Measurements from ENCODE around the gene XPNPEP1.

The XPNPEP1 gene

DNA sequence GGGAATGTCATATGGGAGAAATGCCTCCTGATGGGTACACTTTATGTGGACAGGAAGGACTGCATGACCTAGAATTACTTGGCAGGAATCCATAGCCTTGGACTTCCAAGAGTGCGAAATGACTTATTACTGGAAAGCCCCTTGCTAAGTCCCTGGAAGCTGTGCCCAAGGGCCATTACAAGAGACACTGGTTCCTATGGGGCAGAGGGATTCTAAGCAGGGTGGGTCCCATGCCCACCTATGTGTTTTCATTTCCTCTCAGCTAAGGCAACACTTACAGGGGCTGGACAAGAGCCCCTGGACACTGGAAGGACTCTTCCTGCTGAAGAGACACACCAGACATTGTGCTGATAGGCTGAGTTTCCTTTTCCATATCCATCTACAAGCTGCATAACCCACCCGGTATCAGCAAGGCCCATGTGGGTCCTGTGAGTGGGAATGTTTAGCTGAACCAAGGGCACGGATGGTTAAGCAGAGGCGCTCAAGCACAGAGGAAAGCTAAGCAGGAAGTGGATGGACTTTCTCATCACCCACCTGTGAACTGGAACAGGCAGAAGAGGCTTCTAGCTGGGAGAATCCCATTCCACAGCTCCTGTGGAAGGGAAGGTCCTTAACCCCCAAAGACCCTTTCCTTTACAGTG lies 56.2 kb downstream of the XPNPEP1 start:
- CTCF ChIA-PET: interaction anchor here (1.1 kb wide), 1 partner anchor 14 kb away, joined by 6 read pairs; no protein-coding TSS in a partner anchor
- POLR2A ChIA-PET: no interaction called here
- TF ChIP-seq, protein P1, sequence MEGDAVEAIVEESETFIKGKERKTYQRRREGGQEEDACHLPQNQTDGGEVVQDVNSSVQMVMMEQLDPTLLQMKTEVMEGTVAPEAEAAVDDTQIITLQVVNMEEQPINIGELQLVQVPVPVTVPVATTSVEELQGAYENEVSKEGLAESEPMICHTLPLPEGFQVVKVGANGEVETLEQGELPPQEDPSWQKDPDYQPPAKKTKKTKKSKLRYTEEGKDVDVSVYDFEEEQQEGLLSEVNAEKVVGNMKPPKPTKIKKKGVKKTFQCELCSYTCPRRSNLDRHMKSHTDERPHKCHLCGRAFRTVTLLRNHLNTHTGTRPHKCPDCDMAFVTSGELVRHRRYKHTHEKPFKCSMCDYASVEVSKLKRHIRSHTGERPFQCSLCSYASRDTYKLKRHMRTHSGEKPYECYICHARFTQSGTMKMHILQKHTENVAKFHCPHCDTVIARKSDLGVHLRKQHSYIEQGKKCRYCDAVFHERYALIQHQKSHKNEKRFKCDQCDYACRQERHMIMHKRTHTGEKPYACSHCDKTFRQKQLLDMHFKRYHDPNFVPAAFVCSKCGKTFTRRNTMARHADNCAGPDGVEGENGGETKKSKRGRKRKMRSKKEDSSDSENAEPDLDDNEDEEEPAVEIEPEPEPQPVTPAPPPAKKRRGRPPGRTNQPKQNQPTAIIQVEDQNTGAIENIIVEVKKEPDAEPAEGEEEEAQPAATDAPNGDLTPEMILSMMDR (IDR thresholded peaks at IDR 0.05; ENCODE audit: insufficient read depth, low read length, missing control alignments): no peak
- H3K4me3 ChIP-seq (ENCODE audit: low read depth, low read length): no peak overlapping the region
- no peak for DNase-seq (ENCODE audit: low read depth, low spot score)

- ChIA-PET POLR2A (no interaction called here), CTCF (interaction anchor here (1.1 to 4.5 kb wide), 4 partner anchors 13 to 17 kb away, joined by 3 to 19 read pairs (median 6); no protein-coding TSS in a partner anchor)
- DNase-seq (ENCODE audit: low read depth, low spot score): no peak
- H3K4me3 ChIP-seq (ENCODE audit: low read depth, low read length): no peak overlapping the region
- TF ChIP-seq, protein P1 (IDR thresholded peaks at IDR 0.05; ENCODE audit: insufficient read depth, low read length, missing control alignments): no peak
Measured at GRCh38 chr10:109866168-109866994, 56.9 kb downstream of the XPNPEP1 start.

DNA sequence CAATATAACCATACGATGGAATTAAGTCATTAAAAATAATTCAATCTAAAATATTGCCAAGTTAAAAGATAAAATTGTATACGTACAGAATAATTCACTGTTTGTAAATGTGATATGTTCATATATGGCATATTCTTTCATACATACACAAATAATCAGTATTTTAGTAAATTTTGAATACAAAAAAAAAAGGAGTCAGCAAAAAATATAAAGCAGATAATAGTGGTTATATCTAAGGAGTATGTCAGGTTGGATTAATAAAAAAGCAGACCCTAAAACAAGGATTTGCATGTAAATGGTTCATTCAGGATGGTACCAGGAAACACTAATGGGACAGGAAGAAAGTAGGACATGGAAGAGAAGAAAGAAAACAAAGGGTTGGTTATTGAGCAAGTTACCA lies 59.5 kb downstream of the XPNPEP1 start:
- TF ChIP-seq, protein P1 (IDR thresholded peaks at IDR 0.05; ENCODE audit: insufficient read depth, low read length, missing control alignments): no peak
- no peak overlapping the region for H3K4me3 ChIP-seq (ENCODE audit: low read depth, low read length)
- POLR2A ChIA-PET: no interaction called here
- CTCF ChIA-PET: interaction anchor here (2.4 to 4.5 kb wide), 2 partner anchors 11 to 20 kb away, joined by 6 to 19 read pairs; no protein-coding TSS in a partner anchor
- DNase-seq (ENCODE audit: low read depth, low spot score): no peak

DNA sequence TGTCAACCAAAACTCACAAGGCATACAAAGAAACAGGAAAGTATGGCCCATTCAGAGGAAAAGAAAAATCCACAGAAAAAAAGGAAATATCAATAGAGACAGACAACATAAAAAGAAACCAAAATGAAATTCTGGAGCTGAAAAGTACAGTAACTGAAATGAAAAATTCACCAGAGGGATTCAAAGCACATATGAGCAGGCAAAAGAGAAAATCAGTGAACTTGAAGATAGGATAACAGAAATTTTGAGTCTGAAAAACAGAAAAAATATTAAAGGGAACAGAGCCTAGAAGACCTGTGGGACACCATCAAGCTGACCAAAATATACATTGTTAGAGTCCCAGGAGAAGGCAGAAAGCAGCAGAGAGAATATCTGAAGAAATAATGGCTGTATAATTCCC lies 60.6 kb downstream of the XPNPEP1 start:
- ChIA-PET POLR2A (no interaction called here), CTCF (interaction anchor here (2.4 to 4.5 kb wide), 2 partner anchors 10 to 21 kb away, joined by 6 to 19 read pairs; no protein-coding TSS in a partner anchor)
- DNase-seq (ENCODE audit: low read depth, low spot score): no peak
- TF ChIP-seq, protein P1 (IDR thresholded peaks at IDR 0.05; ENCODE audit: insufficient read depth, low read length, missing control alignments): no peak
- no peak overlapping the region for H3K4me3 ChIP-seq (ENCODE audit: low read depth, low read length)

DNA sequence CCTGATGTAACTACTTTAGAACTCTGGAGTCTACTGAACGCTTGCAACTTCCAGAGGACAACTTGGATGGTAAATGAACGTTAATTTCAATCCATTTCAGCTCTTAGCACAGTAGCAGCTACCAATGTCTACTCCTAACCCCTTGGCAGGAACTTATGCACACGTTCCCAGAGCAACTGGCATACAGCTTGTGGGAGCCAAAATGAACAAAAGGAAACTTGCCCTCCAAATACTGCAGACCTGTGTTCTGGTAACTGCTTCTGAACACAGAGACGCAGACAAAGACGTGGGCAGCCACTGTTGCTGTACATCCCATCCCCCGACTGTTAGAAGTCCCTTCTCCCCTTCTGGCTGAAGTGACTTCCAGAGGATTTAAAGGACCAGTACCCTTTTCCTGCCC lies 61.3 kb downstream of the XPNPEP1 start:
- TF ChIP-seq, protein P1 (IDR thresholded peaks at IDR 0.05; ENCODE audit: insufficient read depth, low read length, missing control alignments): no peak
- H3K4me3 ChIP-seq (ENCODE audit: low read depth, low read length): no peak overlapping the region
- DNase-seq (ENCODE audit: low read depth, low spot score): no peak
- ChIA-PET POLR2A (no interaction called here), CTCF (interaction anchor here (4.5 kb wide), 1 partner anchor 9 kb away, joined by 19 read pairs; no protein-coding TSS in a partner anchor)

- DNase-seq (ENCODE audit: low read depth, low spot score): no peak
- TF ChIP-seq, protein P1 (IDR thresholded peaks at IDR 0.05; ENCODE audit: insufficient read depth, low read length, missing control alignments): no peak
- POLR2A ChIA-PET: no interaction called here
- CTCF ChIA-PET: no interaction called here
- no peak overlapping the region for H3K4me3 ChIP-seq (ENCODE audit: low read depth, low read length)
Measured at GRCh38 chr10:109861081-109861480, 62.2 kb downstream of the XPNPEP1 start.

All from AG04449 (cell line).